PC-3 (cell line): ENCODE measurements around the gene CMTM4. TPM values are rescaled to one million over a fixed set of nuclear protein-coding genes. Genes with fewer than 3 reads are reported as not detected.

Source experiments
- ATAC-seq: fragments of 200-7000 bp; cut with Tn5 transposase; 2 replicates; pipeline ENCODE4 v1.9.1; 2020; ENCODE audit warnings: mild to moderate bottlenecking, moderate library complexity
- BruUV-seq: library from RNA; stranded (reverse); fragments of 400-500 nt; replicated peaks from 2 replicates; lab custom pipeline; 2021; lab: Mats Ljungman, UMichigan
- CTCF ChIA-PET: fragments of 300-600 bp; sonication (Branson Sonifier 250); formaldehyde crosslinking; loops from one replicate; lab custom pipeline; 2022; ENCODE audit warnings: antibody characterized with exemption; lab: Charles Lee
- POLR2A ChIA-PET: fragments of 300-600 bp; sonication (Branson Sonifier 250); formaldehyde crosslinking; loops from one replicate; lab custom pipeline; 2022; ENCODE audit warnings: antibody characterized with exemption; ENCODE audit not compliant: unreplicated experiment; lab: Charles Lee
- DNase-seq: peaks from one replicate; pipeline ENCODE4 v3.0.0-alpha.2; 2015
- H2AFZ ChIP-seq: fragments of 300-600 bp; sonication (generic); 2 replicates; pipeline ENCODE4 v1.6.0; 2016; ENCODE audit warnings: antibody characterized with exemption, low read length
- H3F3A ChIP-seq: fragments of 300-600 bp; sonication (generic); one replicate; pipeline ENCODE4 v1.6.0; 2017; ENCODE audit warnings: antibody characterized with exemption, low read length, control low read depth, mild to moderate bottlenecking; ENCODE audit not compliant: unreplicated experiment
- H3K27ac ChIP-seq: fragments of 300-600 bp; sonication (generic); 2 replicates; pipeline ENCODE4 v1.5.1; 2016; ENCODE audit warnings: mild to moderate bottlenecking, low read length
- H3K27me3 ChIP-seq: fragments of 300-600 bp; sonication (generic); 2 replicates; pipeline ENCODE4 v1.6.1; 2016; ENCODE audit warnings: low read length, mixed read lengths
- H3K36me3 ChIP-seq: fragments of 300-600 bp; sonication (generic); 2 replicates; pipeline ENCODE4 v1.6.1; 2016; ENCODE audit warnings: low read depth, mixed run types, low read length, mixed read lengths
- H3K4me1 ChIP-seq: fragments of 300-600 bp; sonication (generic); 2 replicates; pipeline ENCODE4 v1.5.1; 2016; ENCODE audit warnings: low read length; ENCODE audit not compliant: insufficient read depth
- H3K4me2 ChIP-seq: fragments of 300-600 bp; sonication (generic); 2 replicates; pipeline ENCODE4 v1.6.0; 2016; ENCODE audit warnings: low read length
- H3K4me3 ChIP-seq: fragments of 300-600 bp; sonication (generic); 2 replicates; pipeline ENCODE4 v1.5.1; 2016; ENCODE audit warnings: mild to moderate bottlenecking, low read length, mixed read lengths
- H3K79me2 ChIP-seq: fragments of 300-600 bp; sonication (generic); 2 replicates; pipeline ENCODE4 v1.6.1; 2017; ENCODE audit warnings: low read length, mixed read lengths
- H3K9ac ChIP-seq: fragments of 300-600 bp; sonication (generic); 2 replicates; pipeline ENCODE4 v1.6.0; 2016; ENCODE audit warnings: mild to moderate bottlenecking, low read length
- H3K9me2 ChIP-seq: fragments of 300-600 bp; sonication (generic); replicated peaks from 2 replicates; pipeline ENCODE4 v1.6.1; 2016; ENCODE audit warnings: mixed run types, low read length, mixed read lengths
- H3K9me3 ChIP-seq: fragments of 300-600 bp; sonication (generic); 2 replicates; pipeline ENCODE4 v1.6.1; 2016; ENCODE audit warnings: low read length, mixed read lengths
- H4K20me1 ChIP-seq: fragments of 300-600 bp; sonication (generic); 2 replicates; pipeline ENCODE4 v1.6.1; 2016; ENCODE audit warnings: low read length, mixed read lengths
- EZH2 ChIP-seq: fragments of 300-600 bp; sonication (generic); IDR thresholded peaks from one replicate; pipeline ENCODE4 v1.6.1; 2017; ENCODE audit warnings: antibody characterized with exemption, mild to moderate bottlenecking, low read length; ENCODE audit not compliant: unreplicated experiment
- EZH2phosphoT487 ChIP-seq: fragments of 300-600 bp; sonication (generic); IDR thresholded peaks from 2 replicates; pipeline ENCODE4 v1.6.1; 2018; ENCODE audit warnings: mild to moderate bottlenecking, antibody characterized with exemption, low read length, borderline replicate concordance
- intact Hi-C: fragments of 100-400 bp; cut with micrococcal nuclease; formaldehyde crosslinking; loops from 2 replicates; pipeline ENCODE4 v1.9.0; 2023
- total RNA-seq: library from RNA; depleted of rRNA; stranded (reverse); fragments of >200 nt; gene quantifications from 2 replicates; pipeline ENCODE4 v1.2.3, GENCODE V29; 2014
- TF ChIP-seq, protein P1 (sequence below): fragments of 300-600 bp; sonication (generic); conservative IDR thresholded peaks from 2 replicates; pipeline ENCODE4 v1.5.1; 2017; ENCODE audit warnings: antibody characterized with exemption, low read depth, mild to moderate bottlenecking, low read length

Gene CMTM4
- total RNA-seq, 1 experiment from 2014 or later: 16.9 TPM

DNA sequence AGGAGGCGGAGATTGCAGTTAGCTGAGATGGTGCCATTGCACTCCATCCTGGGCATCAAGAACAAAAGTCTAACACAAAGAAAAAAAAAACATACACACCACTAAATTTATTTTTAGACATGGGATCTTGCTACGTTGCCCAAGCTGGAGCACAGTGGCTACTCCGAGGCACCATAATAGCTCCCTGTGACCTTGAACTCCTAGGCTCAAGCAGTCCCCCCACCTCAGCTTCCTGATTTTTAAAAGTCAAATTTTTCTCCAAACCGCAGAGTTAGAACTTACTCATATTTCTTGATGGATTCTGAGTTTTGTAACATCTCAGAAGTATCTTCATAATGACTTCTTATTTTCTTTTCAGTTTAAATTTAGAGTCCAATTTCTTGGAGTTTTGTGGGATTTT is 3.4 kb downstream of the CMTM4 start:
- ChIA-PET CTCF (no interaction called here), POLR2A (no interaction called here)
- Histone ChIP-seq H3K27me3 (no peaks in the 10 kb centered on the region), H4K20me1 (0 out of 2 replicates have a peak, but pooled peaks cover 6% of the 10 kb centered on the region), H3F3A (no peaks in the 10 kb centered on the region), H3K27ac (no peak overlapping the region), H3K4me2 (no peak overlapping the region), H3K79me2 (peaks cover 80% of the 10 kb centered on the region), H3K4me3 (no peak overlapping the region), H3K36me3 (no peaks in the 10 kb centered on the region), H3K9me3 (no peaks in the 10 kb centered on the region), H2AFZ (no peak overlapping the region), H3K9me2 (no peaks in the 10 kb centered on the region), H3K4me1 (peaks cover 37% of the 10 kb centered on the region), H3K9ac (no peak overlapping the region)
- no TSS peak for BruUV-seq
- intact Hi-C loops: loop anchor here (10.0 kb wide), 1 partner anchor 88 kb away; the partner anchor contains the start of gene CMTM3
- TF ChIP-seq EZH2phosphoT487 (no peak), EZH2 (no peak)
- TF ChIP-seq, protein P1, sequence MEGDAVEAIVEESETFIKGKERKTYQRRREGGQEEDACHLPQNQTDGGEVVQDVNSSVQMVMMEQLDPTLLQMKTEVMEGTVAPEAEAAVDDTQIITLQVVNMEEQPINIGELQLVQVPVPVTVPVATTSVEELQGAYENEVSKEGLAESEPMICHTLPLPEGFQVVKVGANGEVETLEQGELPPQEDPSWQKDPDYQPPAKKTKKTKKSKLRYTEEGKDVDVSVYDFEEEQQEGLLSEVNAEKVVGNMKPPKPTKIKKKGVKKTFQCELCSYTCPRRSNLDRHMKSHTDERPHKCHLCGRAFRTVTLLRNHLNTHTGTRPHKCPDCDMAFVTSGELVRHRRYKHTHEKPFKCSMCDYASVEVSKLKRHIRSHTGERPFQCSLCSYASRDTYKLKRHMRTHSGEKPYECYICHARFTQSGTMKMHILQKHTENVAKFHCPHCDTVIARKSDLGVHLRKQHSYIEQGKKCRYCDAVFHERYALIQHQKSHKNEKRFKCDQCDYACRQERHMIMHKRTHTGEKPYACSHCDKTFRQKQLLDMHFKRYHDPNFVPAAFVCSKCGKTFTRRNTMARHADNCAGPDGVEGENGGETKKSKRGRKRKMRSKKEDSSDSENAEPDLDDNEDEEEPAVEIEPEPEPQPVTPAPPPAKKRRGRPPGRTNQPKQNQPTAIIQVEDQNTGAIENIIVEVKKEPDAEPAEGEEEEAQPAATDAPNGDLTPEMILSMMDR: no peak
- ATAC-seq: no peak
- no peak for DNase-seq

GRCh38 chr16:66692341-66692740 is 4.2 kb downstream of the CMTM4 start:
- ChIA-PET POLR2A (no interaction called here), CTCF (no interaction called here)
- Histone ChIP-seq H3K4me1 (peaks cover 37% of the 10 kb centered on the region), H3K9me2 (no peaks in the 10 kb centered on the region), H3K9me3 (no peaks in the 10 kb centered on the region), H4K20me1 (0 out of 2 replicates have a peak, but pooled peaks cover 6% of the 10 kb centered on the region), H3K4me3 (no peak overlapping the region), H3K4me2 (peak overlapping the region; percentile 56; the same call in 1 of the 2 replicates), H3K9ac (no peak overlapping the region), H3F3A (no peaks in the 10 kb centered on the region), H3K27me3 (no peaks in the 10 kb centered on the region), H2AFZ (no peak overlapping the region), H3K79me2 (peaks cover 84% of the 10 kb centered on the region), H3K27ac (no peak overlapping the region), H3K36me3 (no peaks in the 10 kb centered on the region)
- no peak for TF ChIP-seq EZH2phosphoT487
- TF ChIP-seq, protein P1: no peak
- no peak for TF ChIP-seq EZH2
- BruUV-seq: no TSS peak
- ATAC-seq: no peak
- peak; percentile 83 for DNase-seq
- intact Hi-C loops: loop anchor here (10.0 kb wide), 1 partner anchor 88 kb away; the partner anchor contains the start of gene CMTM3

- BruUV-seq: no TSS peak
- H3K36me3 ChIP-seq: no peaks in the 10 kb centered on the region
- intact Hi-C loops: loop anchor here (10.0 kb wide), 1 partner anchor 86 kb away; the partner anchor contains the start of gene CMTM3
- no peak for ATAC-seq
- no peak overlapping the region for H3K9ac ChIP-seq
- H3K9me2 ChIP-seq: no peaks in the 10 kb centered on the region
- TF ChIP-seq EZH2 (no peak), EZH2phosphoT487 (no peak)
- TF ChIP-seq, protein P1: no peak
- H2AFZ ChIP-seq: no peak overlapping the region
- ChIA-PET CTCF (no interaction called here), POLR2A (no interaction called here)
- H4K20me1 ChIP-seq: 0 out of 2 replicates have a peak, but pooled peaks cover 6% of the 10 kb centered on the region
- no peaks in the 10 kb centered on the region for H3F3A ChIP-seq
- H3K4me2 ChIP-seq: no peak overlapping the region
- no peak for DNase-seq
- H3K9me3 ChIP-seq: no peaks in the 10 kb centered on the region
- peaks cover 37% of the 10 kb centered on the region for H3K4me1 ChIP-seq
- H3K27me3 ChIP-seq: no peaks in the 10 kb centered on the region
- no peak overlapping the region for H3K4me3 ChIP-seq
- H3K79me2 ChIP-seq: peaks cover 91% of the 10 kb centered on the region
- H3K27ac ChIP-seq: no peak overlapping the region
These were observed 5.3 kb downstream of the CMTM4 start for GRCh38 chr16:66691234-66691633.
